ENCODE measurements around the gene CNOT9.

DNA sequence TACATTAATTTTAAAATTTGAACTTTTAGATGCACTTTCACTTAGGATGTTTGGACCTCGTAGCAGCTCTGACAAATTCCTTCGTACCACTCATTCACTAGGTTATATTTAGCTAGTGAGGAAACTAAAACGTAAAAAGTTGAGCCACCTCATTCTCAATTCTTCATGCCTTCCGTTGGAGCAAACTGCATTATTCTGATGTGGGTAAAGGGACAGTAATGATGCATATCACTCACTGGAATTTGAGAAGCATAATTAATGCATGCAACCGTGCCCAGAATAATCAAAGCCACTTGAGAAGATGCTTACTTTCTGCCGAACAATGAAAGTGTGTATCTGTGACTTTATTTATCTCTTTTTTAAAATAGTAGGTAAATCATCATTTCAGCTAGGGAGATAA lies 2.2 kb downstream of the CNOT9 start:
- TF ChIP-seq CTCF (IDR thresholded peaks at IDR 0.05 in 8 of 11, conservative IDR thresholded peaks at IDR 0.05 in 3 of 11) (no peak), POLR2A (IDR thresholded peaks at IDR 0.05) (no peak), POLR2AphosphoS5 (IDR thresholded peaks at IDR 0.05) (no peak)

Data from spleen (tissue), 7 donors.